Activated naive CD4-positive, alpha-beta T cell treated with anti-CD3 and anti-CD28 coated beads, Interleukin-2, amount 50 U/mL, for 24 hours (primary cell): ENCODE measurements around the gene SREBF2.

Experiments used
- H3K27ac Mint-ChIP-seq: one replicate; pipeline ENCODE4 v1.8.0; 2021; ENCODE audit warnings: mild to moderate bottlenecking, mixed read lengths
- H3K27me3 Mint-ChIP-seq: one replicate; pipeline ENCODE4 v1.8.0; 2021; ENCODE audit warnings: mixed read lengths
- H3K36me3 Mint-ChIP-seq: one replicate; pipeline ENCODE4 v1.8.0; 2021; ENCODE audit warnings: mixed read lengths
- H3K4me1 Mint-ChIP-seq: one replicate; pipeline ENCODE4 v1.8.0; 2021; ENCODE audit warnings: mixed read lengths
- H3K4me3 Mint-ChIP-seq: one replicate; pipeline ENCODE4 v1.8.0; 2021; ENCODE audit warnings: mild to moderate bottlenecking, mixed read lengths
- H3K9me3 Mint-ChIP-seq: one replicate; pipeline ENCODE4 v1.8.0; 2021; ENCODE audit warnings: mixed read lengths

SREBF2 gene

GRCh38 chr22:41876275-41876674, 43.4 kb downstream of the SREBF2 start:
- H3K4me1 Mint-ChIP-seq = peaks cover 61% of the 10 kb centered on the region
- peaks cover 38% of the 10 kb centered on the region for H3K36me3 Mint-ChIP-seq
- H3K27ac Mint-ChIP-seq = peak overlapping the region; percentile 93

GRCh38 chr22:41876675-41877074, 43.8 kb downstream of the SREBF2 start:
- H3K9me3 Mint-ChIP-seq = no peaks in the 10 kb centered on the region
- H3K27me3 Mint-ChIP-seq = no peaks in the 10 kb centered on the region
- peaks cover 41% of the 10 kb centered on the region for H3K36me3 Mint-ChIP-seq
- H3K27ac Mint-ChIP-seq = peak overlapping the region; percentile 93
- peaks cover 61% of the 10 kb centered on the region for H3K4me1 Mint-ChIP-seq
- peak overlapping the region; percentile 88 for H3K4me3 Mint-ChIP-seq

More at GRCh38 chr22:41876275-41876674, 43.4 kb downstream of the SREBF2 start:
- H3K27me3 Mint-ChIP-seq = no peaks in the 10 kb centered on the region
- H3K4me3 Mint-ChIP-seq = peak overlapping the region; percentile 88
- H3K9me3 Mint-ChIP-seq = no peaks in the 10 kb centered on the region

DNA sequence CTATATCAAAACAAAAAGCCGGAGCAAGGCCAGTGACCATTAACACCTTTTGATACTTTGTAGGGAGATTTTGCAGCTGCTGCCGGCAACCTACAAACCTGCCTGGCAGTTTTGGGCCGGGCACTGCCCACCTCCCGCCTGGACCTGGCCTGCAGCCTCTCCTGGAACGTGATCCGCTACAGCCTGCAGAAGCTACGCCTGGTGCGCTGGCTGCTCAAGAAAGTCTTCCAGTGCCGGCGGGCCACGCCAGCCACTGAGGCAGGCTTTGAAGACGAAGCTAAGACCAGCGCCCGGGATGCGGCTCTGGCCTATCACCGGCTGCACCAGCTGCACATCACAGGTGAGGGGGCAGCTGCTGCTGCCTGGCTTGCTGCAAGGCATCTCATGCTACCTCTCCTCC, 47.7 kb downstream of the SREBF2 start:
- no peak overlapping the region for H3K27ac Mint-ChIP-seq
- no peaks in the 10 kb centered on the region for H3K27me3 Mint-ChIP-seq
- H3K36me3 Mint-ChIP-seq = peaks cover 38% of the 10 kb centered on the region
- H3K4me3 Mint-ChIP-seq = no peak overlapping the region
- no peaks in the 10 kb centered on the region for H3K9me3 Mint-ChIP-seq
- peaks cover 33% of the 10 kb centered on the region for H3K4me1 Mint-ChIP-seq

DNA sequence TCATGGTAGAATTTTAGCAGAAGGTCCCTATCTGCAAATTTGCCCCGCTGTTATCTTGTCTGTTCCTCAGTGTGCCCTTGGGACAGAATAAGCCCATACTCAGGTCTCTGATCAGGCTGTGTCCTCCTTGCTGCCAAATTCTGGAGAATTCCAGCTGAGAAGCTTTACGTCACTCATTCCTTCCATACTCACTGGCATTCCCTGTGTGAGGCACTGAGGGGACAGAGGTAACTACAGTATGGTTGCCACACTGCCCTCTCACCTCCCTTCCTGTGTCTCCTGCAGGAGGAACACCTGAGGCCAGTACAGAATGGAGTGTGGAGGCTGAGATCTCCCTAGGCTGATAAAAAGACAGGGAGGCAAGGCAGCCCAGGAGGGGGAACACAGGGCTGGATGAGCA, 50.5 kb downstream of the SREBF2 start:
- Mint-ChIP-seq H3K4me1 (peaks cover 5% of the 10 kb centered on the region), H3K9me3 (no peaks in the 10 kb centered on the region), H3K27ac (no peak overlapping the region), H3K36me3 (peaks cover 36% of the 10 kb centered on the region), H3K4me3 (no peak overlapping the region), H3K27me3 (no peaks in the 10 kb centered on the region)

DNA sequence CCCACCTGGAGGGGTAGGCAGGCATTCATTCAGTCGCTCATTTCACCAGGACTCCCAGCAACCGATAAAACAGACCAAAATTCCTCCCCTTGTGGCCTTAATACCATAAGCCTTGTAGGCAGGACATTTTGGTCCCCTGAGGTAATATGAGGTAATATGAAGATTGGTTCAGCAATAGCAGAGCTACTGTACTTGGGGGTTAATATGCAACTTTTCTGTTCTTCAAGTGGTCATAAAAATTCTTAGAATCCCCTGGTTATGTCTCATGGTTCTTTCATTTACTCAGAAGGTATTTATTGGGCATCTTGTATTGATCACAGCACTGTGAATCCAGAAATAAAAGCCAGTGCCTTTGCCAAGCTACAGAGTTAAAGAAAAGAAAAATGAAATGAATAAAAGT, 52.2 kb downstream of the SREBF2 start:
- Mint-ChIP-seq H3K36me3 (peaks cover 27% of the 10 kb centered on the region), H3K27me3 (no peaks in the 10 kb centered on the region), H3K27ac (no peak overlapping the region), H3K4me3 (no peak overlapping the region), H3K9me3 (no peaks in the 10 kb centered on the region), H3K4me1 (no peaks in the 10 kb centered on the region)

- no peaks in the 10 kb centered on the region for H3K4me1 Mint-ChIP-seq
- no peaks in the 10 kb centered on the region for H3K9me3 Mint-ChIP-seq
- H3K4me3 Mint-ChIP-seq = no peak overlapping the region
- no peak overlapping the region for H3K27ac Mint-ChIP-seq
- H3K36me3 Mint-ChIP-seq = peaks cover 27% of the 10 kb centered on the region
- H3K27me3 Mint-ChIP-seq = no peaks in the 10 kb centered on the region
Observed at GRCh38 chr22:41885516-41885915, 52.6 kb downstream of the SREBF2 start.

DNA sequence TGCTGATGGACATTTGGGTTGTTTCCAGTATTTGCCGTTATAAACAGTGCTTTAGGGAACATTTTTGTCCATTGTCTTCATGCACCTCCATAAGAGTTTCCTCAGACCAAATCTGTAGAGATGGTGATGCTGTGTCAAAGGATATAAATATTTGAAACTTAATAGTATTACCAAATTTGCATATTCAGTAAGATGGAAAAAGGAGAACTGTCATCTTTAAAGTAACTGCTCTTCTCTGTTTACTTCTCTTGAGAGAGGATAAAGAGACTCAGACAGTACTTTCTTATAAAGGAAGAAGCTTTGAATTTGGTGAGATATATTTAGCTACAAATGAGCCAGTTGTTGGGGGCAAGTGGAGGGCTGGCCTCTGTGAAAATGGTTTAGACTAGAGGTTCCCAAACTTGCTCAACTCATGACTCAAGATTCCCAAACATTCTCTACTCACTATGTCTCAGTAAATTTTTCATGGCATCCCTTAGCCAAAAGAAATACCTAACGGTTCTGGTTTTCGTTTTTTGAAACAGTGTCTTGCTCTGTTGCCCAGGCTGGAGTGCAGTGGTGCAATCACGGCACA, 55.8 kb downstream of the SREBF2 start:
- Mint-ChIP-seq H3K4me3 (no peak overlapping the region), H3K36me3 (peaks cover 18% of the 10 kb centered on the region), H3K27ac (peak overlapping the region; percentile 41), H3K9me3 (no peaks in the 10 kb centered on the region), H3K27me3 (no peaks in the 10 kb centered on the region), H3K4me1 (no peaks in the 10 kb centered on the region)

DNA sequence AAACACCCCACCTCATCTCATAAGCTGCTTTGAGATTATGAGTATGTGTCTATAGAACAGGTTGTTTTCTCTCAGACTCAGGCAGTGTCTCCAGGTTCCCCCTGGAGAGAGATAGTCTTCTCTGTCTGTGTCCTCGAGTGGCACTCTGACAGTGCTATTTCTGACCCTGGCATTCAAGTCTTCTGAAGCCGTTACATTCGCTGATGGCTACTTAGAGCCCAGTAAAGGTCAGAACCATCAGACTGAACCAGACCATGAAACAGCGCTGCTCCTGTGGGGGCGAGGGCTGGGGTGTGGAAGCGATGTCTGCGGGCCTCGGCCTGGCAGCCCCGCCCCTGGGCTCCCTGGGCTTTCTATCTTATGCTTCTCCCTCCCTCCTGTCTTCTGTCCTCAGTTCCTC, 58.5 kb downstream of the SREBF2 start:
- Mint-ChIP-seq H3K27me3 (no peaks in the 10 kb centered on the region), H3K36me3 (peaks cover 16% of the 10 kb centered on the region), H3K27ac (no peak overlapping the region), H3K4me1 (no peaks in the 10 kb centered on the region), H3K9me3 (no peaks in the 10 kb centered on the region), H3K4me3 (no peak overlapping the region)

GRCh38 chr22:41892721-41893120, 59.8 kb downstream of the SREBF2 start:
- no peaks in the 10 kb centered on the region for H3K9me3 Mint-ChIP-seq
- no peak overlapping the region for H3K4me3 Mint-ChIP-seq
- H3K4me1 Mint-ChIP-seq = no peaks in the 10 kb centered on the region
- H3K36me3 Mint-ChIP-seq = peaks cover 11% of the 10 kb centered on the region
- H3K27ac Mint-ChIP-seq = no peak overlapping the region
- H3K27me3 Mint-ChIP-seq = no peaks in the 10 kb centered on the region

- Mint-ChIP-seq H3K4me1 (no peaks in the 10 kb centered on the region), H3K27me3 (no peaks in the 10 kb centered on the region), H3K27ac (no peak overlapping the region), H3K4me3 (no peak overlapping the region), H3K9me3 (no peaks in the 10 kb centered on the region), H3K36me3 (peaks cover 7% of the 10 kb centered on the region)
Observed at GRCh38 chr22:41893591-41894375, 60.9 kb downstream of the SREBF2 start.

GRCh38 chr22:41898645-41899044, 65.7 kb downstream of the SREBF2 start:
- H3K36me3 Mint-ChIP-seq = peaks cover 3% of the 10 kb centered on the region
- H3K27me3 Mint-ChIP-seq = no peaks in the 10 kb centered on the region
- no peaks in the 10 kb centered on the region for H3K9me3 Mint-ChIP-seq
- H3K4me1 Mint-ChIP-seq = no peaks in the 10 kb centered on the region
- H3K27ac Mint-ChIP-seq = no peak overlapping the region
- H3K4me3 Mint-ChIP-seq = no peak overlapping the region

DNA sequence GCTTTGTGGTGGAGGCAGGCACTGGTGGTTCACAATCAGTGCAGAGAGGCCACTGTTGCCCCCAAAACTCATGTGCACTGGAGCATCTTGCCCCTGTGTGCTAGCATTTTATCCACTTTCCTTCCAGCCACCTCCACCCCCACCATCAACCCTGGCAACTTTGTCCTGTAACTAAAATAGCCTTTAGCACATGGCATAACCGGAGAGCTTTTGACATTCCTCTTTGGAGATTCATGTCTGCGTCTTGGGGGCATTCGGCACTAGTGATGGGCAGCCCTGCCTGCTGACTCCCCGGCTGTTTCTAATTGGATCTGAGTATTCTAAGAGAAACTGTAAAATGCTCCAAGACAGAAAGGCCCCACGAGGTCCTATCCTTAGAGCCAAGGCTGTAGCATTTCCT, 66.2 kb downstream of the SREBF2 start:
- Mint-ChIP-seq H3K4me1 (no peaks in the 10 kb centered on the region), H3K9me3 (no peaks in the 10 kb centered on the region), H3K27me3 (no peaks in the 10 kb centered on the region), H3K27ac (no peak overlapping the region), H3K4me3 (no peak overlapping the region), H3K36me3 (peaks cover 3% of the 10 kb centered on the region)

DNA sequence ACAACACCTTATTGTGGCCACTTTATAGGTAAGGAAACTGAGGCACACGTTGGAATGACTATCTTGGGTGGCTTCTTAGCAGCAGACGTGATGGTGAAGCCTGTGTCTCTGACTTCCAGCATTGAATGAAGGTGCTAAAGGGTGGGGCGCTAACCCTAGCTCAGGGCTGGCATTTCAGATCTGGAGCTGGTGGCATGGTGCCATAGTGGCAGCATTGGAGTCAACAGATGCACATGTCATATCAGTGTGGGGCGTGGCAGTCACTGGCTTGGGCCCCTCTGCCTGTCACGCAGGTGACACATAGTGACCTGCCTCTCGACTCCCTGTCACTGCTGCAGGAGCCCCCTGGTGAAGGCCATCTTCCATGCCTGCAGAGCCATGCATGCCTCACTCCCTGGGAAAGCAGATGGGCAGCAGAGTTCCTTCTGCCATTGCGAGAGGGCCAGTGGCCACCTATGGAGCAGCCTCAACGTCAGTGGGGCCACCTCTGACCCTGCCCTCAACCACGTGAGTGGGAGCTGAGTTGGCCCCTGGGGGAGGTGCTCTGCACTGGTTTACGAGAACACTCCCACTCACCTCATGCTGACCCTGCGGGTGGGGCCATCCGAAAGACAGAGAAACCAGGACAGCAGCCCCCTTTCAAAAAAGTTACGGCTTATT, 67.2 kb downstream of the SREBF2 start:
- Mint-ChIP-seq H3K9me3 (no peaks in the 10 kb centered on the region), H3K4me3 (no peak overlapping the region), H3K27ac (no peak overlapping the region), H3K27me3 (no peaks in the 10 kb centered on the region), H3K36me3 (peaks cover 5% of the 10 kb centered on the region), H3K4me1 (no peaks in the 10 kb centered on the region)

DNA sequence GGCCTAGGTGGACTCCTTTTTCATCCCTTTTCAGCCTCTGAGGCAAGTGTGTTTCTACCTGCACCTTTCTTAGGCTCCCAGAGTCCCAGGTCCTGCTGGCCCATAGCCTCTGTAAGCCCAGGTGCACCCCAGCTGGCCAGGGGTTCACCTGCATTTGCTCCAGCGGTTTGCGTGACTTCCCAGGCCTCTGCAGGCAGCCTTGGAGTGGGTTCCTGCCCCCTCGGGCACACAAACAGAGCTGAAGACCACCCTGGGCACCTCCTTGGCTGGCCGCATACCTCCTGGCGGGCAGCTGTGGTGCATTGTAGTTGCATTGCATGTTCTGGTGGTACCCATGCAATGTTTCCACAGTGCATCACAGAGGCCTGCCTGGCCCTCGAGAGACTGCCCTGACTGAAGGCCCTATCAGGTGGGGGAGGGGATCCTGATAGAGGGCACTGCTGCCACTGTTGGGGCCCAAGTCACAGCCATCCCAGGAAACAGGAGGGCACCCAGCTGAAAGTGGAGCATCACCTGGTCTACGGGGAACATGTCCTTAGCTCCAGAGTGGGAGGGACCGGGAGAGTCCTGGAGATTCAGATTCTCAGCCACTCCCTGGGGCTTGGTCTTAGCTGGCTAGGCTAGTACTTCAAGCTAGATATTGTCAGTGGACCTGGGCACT, 67.9 kb downstream of the SREBF2 start:
- peaks cover 7% of the 10 kb centered on the region for H3K36me3 Mint-ChIP-seq
- no peaks in the 10 kb centered on the region for H3K9me3 Mint-ChIP-seq
- no peak overlapping the region for H3K27ac Mint-ChIP-seq
- no peaks in the 10 kb centered on the region for H3K4me1 Mint-ChIP-seq
- H3K27me3 Mint-ChIP-seq = no peaks in the 10 kb centered on the region
- H3K4me3 Mint-ChIP-seq = no peak overlapping the region

DNA sequence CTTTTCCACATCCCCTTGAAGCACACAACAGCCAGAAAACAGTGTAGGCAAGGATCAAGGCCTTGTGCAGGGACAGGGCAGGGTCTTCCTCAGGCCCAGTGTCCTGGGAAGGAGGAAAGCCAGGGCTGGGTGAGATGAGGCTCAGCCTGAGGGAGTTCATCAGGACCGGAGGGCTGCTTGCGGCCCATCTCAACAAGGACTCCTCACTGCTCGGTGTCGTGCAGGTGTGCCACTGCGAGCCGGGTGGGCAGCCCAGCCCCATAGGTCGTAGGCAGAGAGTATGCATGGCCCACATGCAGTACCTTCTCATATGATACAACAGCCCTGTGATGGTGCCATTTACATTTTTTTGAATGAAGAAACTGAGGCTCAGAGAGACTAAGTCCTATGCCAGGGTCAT, 69.1 kb downstream of the SREBF2 start:
- peaks cover 8% of the 10 kb centered on the region for H3K36me3 Mint-ChIP-seq

GRCh38 chr22:41902932-41903421, 70.1 kb downstream of the SREBF2 start:
- Mint-ChIP-seq H3K36me3 (peaks cover 8% of the 10 kb centered on the region), H3K9me3 (no peaks in the 10 kb centered on the region), H3K4me3 (no peak overlapping the region), H3K27ac (no peak overlapping the region), H3K4me1 (peaks cover 4% of the 10 kb centered on the region), H3K27me3 (no peaks in the 10 kb centered on the region)

More for the DNA sequence above, 69.1 kb downstream of the SREBF2 start:
- no peak overlapping the region for H3K4me3 Mint-ChIP-seq
- H3K9me3 Mint-ChIP-seq = no peaks in the 10 kb centered on the region
- no peaks in the 10 kb centered on the region for H3K27me3 Mint-ChIP-seq
- H3K4me1 Mint-ChIP-seq = no peaks in the 10 kb centered on the region
- H3K27ac Mint-ChIP-seq = no peak overlapping the region
